ENCODE data around the gene LPO. TPM values are rescaled to one million over a fixed set of nuclear protein-coding genes. Genes with fewer than 3 reads are reported as not detected.

LPO gene
- polyA plus RNA-seq, 12 donors, result 0.08 to 0.40 (median 0.28) TPM; not detected in 8

DNA sequence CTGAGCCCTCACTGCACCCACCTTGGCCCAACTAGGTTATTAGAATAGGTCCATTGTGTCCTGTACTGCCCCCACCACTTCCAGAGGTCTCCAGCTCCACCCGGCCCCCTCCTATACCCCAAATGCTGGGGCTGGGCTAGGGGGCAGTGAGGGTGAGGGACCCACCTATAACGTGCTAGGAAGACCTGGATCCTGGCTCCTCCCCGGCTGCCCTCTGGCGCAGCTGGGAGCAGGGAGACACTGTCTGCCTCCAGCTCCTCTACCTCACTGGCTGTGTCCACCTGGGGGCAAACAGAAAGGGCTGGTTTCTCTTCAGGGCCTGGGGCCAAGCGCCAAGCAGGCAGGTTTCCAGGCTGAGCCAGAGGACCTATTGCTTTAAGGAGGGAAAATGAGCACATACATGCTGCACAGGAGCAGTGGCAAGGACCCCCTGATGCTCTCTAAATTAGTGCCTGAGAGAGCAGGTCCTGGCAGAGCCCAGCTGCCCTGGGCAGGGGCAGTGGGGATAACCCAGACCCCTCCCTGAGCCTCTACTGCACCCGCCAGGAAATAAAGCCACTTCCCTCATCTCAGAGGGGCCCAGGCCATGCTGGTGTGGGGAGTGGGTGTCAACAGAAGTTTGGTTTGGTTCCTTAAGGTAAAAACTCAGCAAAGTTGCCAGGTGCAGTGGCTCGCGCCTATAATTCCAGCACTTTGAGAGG is 78.0 kb downstream of the LPO start:
- no peak for DNase-seq

DNA sequence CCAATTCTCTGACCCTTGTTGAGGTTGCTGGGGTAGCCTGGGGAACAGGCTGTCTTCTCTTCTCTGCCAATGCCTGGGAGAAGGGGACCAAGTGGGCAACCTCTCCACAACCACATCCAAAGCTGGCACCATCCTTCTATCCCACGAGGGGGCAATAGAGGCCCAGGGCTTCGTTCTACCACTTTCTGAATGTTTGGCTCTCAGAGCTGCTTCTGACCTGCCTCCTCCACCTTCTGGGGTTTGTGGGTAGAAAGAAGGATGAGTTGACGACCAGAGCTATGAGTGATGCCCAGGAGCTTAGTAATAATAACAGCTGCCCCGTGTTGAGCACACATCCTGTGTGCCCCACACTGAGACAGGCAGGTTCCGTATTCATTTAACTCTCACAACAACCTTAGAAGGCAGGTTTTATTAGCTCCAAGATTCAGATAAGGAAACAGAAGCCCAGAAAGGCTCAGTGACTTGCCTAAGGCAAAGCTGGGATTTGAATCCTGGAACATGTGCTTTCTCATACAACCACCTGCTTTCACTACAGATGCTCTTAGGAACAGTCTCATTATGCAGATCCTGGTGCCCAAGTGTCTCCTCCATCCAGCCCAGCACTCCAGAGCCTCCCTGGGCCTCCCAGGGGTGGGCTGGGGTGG is 79.2 kb downstream of the LPO start:
- no peak for DNase-seq

DNA sequence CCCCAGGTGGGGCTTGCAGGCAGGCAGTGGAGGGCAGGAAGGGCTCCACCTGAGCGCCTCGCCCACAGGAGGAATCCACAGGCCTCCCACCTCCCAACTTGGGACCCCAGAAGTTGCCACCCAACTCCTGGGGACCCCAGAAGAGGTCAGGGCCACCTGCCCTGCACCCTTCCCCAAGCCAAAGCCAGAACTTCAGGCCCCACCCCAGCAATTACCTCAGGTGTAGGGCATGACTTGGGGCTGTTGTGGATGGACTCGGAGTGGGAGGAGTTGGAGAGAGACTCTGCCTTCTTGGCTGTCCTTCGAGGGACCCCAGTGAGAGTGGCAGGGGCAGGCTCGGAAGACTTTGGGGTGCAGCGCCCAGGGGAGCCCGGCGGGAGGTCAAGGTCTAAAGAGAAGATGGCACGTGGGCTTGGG is 79.7 kb downstream of the LPO start:
- DNase-seq, result no peak

Other genes starting within 250 kb of the LPO start
- 100 to 1,000 TPM in 11 of 12 donors, not detected in 1; 146 to 244 (median 191) TPM for gene SRSF1, start 231.3 kb upstream of the LPO start, polyA plus RNA-seq (ENCODE audit: insufficient read length in 12 of 12)
- gene DYNLL2, start 155.2 kb upstream of the LPO start, polyA plus RNA-seq (ENCODE audit: insufficient read length in 12 of 12), result 10 to 100 TPM in 11 of 12 donors, not detected in 1; 35.1 to 56.8 (median 38.9) TPM
- gene OR4D1, start 90.2 kb upstream of the LPO start, polyA plus RNA-seq (ENCODE audit: insufficient read length in 12 of 12), result under 1 TPM in 2 of 12 donors, not detected in 10; 0.04 TPM
- not detected for gene OR4D2, start 71.6 kb upstream of the LPO start, polyA plus RNA-seq (ENCODE audit: insufficient read length in 12 of 12)
- 1 to 10 TPM in 1 of 12 donors, under 1 TPM in 9, not detected in 2; 0.14 to 5.7 (median 0.29) TPM for gene EPX, start 45.9 kb upstream of the LPO start, polyA plus RNA-seq (ENCODE audit: insufficient read length in 12 of 12)
- 10 to 100 TPM in 11 of 12 donors, not detected in 1; 11.4 to 25.2 (median 16.4) TPM for gene MKS1, start 19.3 kb upstream of the LPO start, polyA plus RNA-seq (ENCODE audit: insufficient read length in 12 of 12)
- gene MPO, start 42.4 kb downstream of the LPO start, polyA plus RNA-seq (ENCODE audit: insufficient read length in 12 of 12), result 10 to 100 TPM in 1 of 12 donors, 1 to 10 TPM in 10, not detected in 1; 2.6 to 49.2 (median 5.8) TPM
- 1 to 10 TPM in 11 of 12 donors, not detected in 1; 2.1 to 6.8 (median 5.1) TPM for gene TSPOAP1, start 90.2 kb downstream of the LPO start, polyA plus RNA-seq (ENCODE audit: insufficient read length in 12 of 12)
- 100 to 1,000 TPM in 1 of 12 donors, 10 to 100 TPM in 10, not detected in 1; 70.2 to 104 (median 87.3) TPM for gene SUPT4H1, start 113.6 kb downstream of the LPO start, polyA plus RNA-seq (ENCODE audit: insufficient read length in 12 of 12)
- gene RNF43, start 178.9 kb downstream of the LPO start, polyA plus RNA-seq (ENCODE audit: insufficient read length in 12 of 12), result 10 to 100 TPM in 1 of 12 donors, 1 to 10 TPM in 3, under 1 TPM in 6, not detected in 2; 0.08 to 16.0 (median 0.15) TPM
- under 1 TPM in 7 of 12 donors, not detected in 5; 0.04 to 0.23 (median 0.12) TPM for gene HSF5, start 249.8 kb downstream of the LPO start, polyA plus RNA-seq (ENCODE audit: insufficient read length in 12 of 12)

Data from muscle of arm (tissue), 12 donors.